IMR-90 (cell line): Measurements from ENCODE around the gene AJUBA. TPM values are rescaled to one million over a fixed set of nuclear protein-coding genes. Genes with fewer than 3 reads are reported as not detected.

Experiments
- ATAC-seq: fragments of 200-7000 bp; cut with Tn5 transposase; 2 replicates; pipeline ENCODE4 v1.9.1; 2020; ENCODE audit warnings: low read depth, mild to moderate bottlenecking, moderate library complexity
- BruUV-seq: library from RNA; stranded (reverse); fragments of 400-500 nt; replicated peaks from 2 replicates; lab custom pipeline; 2021; lab: Mats Ljungman, UMichigan
- CTCF ChIA-PET: fragments of 300-600 bp; formaldehyde crosslinking; extraction: SDS; loops from one replicate; lab custom pipeline; 2021; ENCODE audit warnings: antibody characterized with exemption; lab: Yijun Ruan, JAX
- POLR2A ChIA-PET: fragments of 300-600 bp; sonication (Branson Sonifier 250); formaldehyde crosslinking; loops from one replicate; lab custom pipeline; 2022; ENCODE audit warnings: antibody characterized with exemption; ENCODE audit not compliant: unreplicated experiment; lab: Charles Lee
- DNase-seq: peaks from one replicate; pipeline ENCODE4 v3.0.0; 2013
- H2AFZ ChIP-seq: replicated peaks from 2 replicates; pipeline ENCODE3; 2013; ENCODE audit warnings: low read length, mild to moderate bottlenecking; ENCODE audit not compliant: poor library complexity
- H2AK5ac ChIP-seq: 2 replicates; pipeline ENCODE4 v1.6.1; 2013; ENCODE audit warnings: low read depth, low read length, inconsistent platforms
- H2AK9ac ChIP-seq: replicated peaks from 2 replicates; pipeline ENCODE3; 2013; ENCODE audit warnings: mild to moderate bottlenecking, low read depth, low read length, moderate library complexity; ENCODE audit not compliant: poor library complexity
- H2BK120ac ChIP-seq: 2 replicates; pipeline ENCODE4 v1.6.1; 2013; ENCODE audit warnings: low read depth, low read length, inconsistent platforms
- H2BK15ac ChIP-seq: 3 replicates; pipeline ENCODE4 v1.6.1; 2013; ENCODE audit warnings: low read depth, low read length, inconsistent platforms
- H2BK20ac ChIP-seq: 2 replicates; pipeline ENCODE4 v1.6.1; 2013; ENCODE audit warnings: low read depth, mild to moderate bottlenecking, inconsistent platforms, low read length, moderate library complexity
- H2BK5ac ChIP-seq: 2 replicates; pipeline ENCODE4 v1.6.1; 2013; ENCODE audit warnings: mild to moderate bottlenecking, low read depth, low read length, inconsistent platforms; ENCODE audit not compliant: poor library complexity, severe bottlenecking
- H3K14ac ChIP-seq: replicated peaks from 2 replicates; pipeline ENCODE4 v1.6.1; 2013; ENCODE audit warnings: low read depth, low read length, inconsistent platforms
- H3K18ac ChIP-seq: 2 replicates; pipeline ENCODE4 v1.6.1; 2013; ENCODE audit warnings: low read depth, low read length, control low read depth
- H3K23ac ChIP-seq: 2 replicates; pipeline ENCODE4 v1.6.1; 2013; ENCODE audit warnings: low read depth, low read length, inconsistent platforms
- H3K27ac ChIP-seq: 2 replicates; pipeline ENCODE4 v1.5.1; 2013; ENCODE audit warnings: mild to moderate bottlenecking, control low read depth, low read length; ENCODE audit not compliant: insufficient read depth
- H3K27me3 ChIP-seq: 2 replicates; pipeline ENCODE4 v1.6.1; 2013; ENCODE audit warnings: low read length; ENCODE audit not compliant: control insufficient read depth, insufficient read depth
- H3K36me3 ChIP-seq: 2 replicates; pipeline ENCODE4 v1.6.1; 2013; ENCODE audit warnings: low read length, mixed read lengths; ENCODE audit not compliant: control insufficient read depth, insufficient read depth
- H3K4ac ChIP-seq: 2 replicates; pipeline ENCODE4 v1.6.1; 2013; ENCODE audit warnings: low read depth, low read length, inconsistent platforms
- H3K4me1 ChIP-seq: 2 replicates; pipeline ENCODE4 v1.6.1; 2013; ENCODE audit warnings: low read length, mixed read lengths; ENCODE audit not compliant: control insufficient read depth, insufficient read depth
- H3K4me2 ChIP-seq: 2 replicates; pipeline ENCODE4 v1.6.1; 2013; ENCODE audit warnings: low read depth, mild to moderate bottlenecking, control low read depth, low read length, moderate library complexity
- H3K4me3 ChIP-seq: 2 replicates; pipeline ENCODE4 v1.5.1; 2013; ENCODE audit warnings: low read depth, mild to moderate bottlenecking, control low read depth, low read length, moderate library complexity; ENCODE audit not compliant: insufficient read depth
- H3K56ac ChIP-seq: 2 replicates; pipeline ENCODE4 v1.6.1; 2013; ENCODE audit warnings: low read length, inconsistent platforms; ENCODE audit not compliant: insufficient read depth; ENCODE audit errors: extremely low read depth
- H3K79me1 ChIP-seq, 2 experiments: 2 replicates each; pipeline ENCODE4 v1.6.1; 2013; ENCODE audit warnings: low read length in 2 of 2, inconsistent platforms in 1 of 2, low read depth in 1 of 2
- H3K9ac ChIP-seq: 2 replicates; pipeline ENCODE4 v1.6.1; 2013; ENCODE audit warnings: low read depth, low read length, control low read depth
- H3K9me1 ChIP-seq: 2 replicates; pipeline ENCODE4 v1.6.1; 2013; ENCODE audit warnings: low read length, inconsistent platforms; ENCODE audit not compliant: insufficient read depth
- H3K9me3 ChIP-seq: 2 replicates; pipeline ENCODE4 v1.6.1; 2013; ENCODE audit warnings: low read length; ENCODE audit not compliant: control insufficient read depth, insufficient read depth
- H4K20me1 ChIP-seq: 2 replicates; pipeline ENCODE4 v1.6.1; 2013; ENCODE audit warnings: low read length, inconsistent platforms; ENCODE audit not compliant: insufficient read depth
- H4K5ac ChIP-seq: 2 replicates; pipeline ENCODE4 v1.6.1; 2013; ENCODE audit warnings: mild to moderate bottlenecking, low read depth, low read length, control low read depth
- H4K8ac ChIP-seq, 2 experiments: 2 replicates each; pipeline ENCODE4 v1.6.1; 2013; ENCODE audit warnings: low read depth in 2 of 2, low read length in 2 of 2, control low read depth in 1 of 2, inconsistent platforms in 1 of 2
- H4K91ac ChIP-seq: 2 replicates; pipeline ENCODE4 v1.6.1; 2013; ENCODE audit warnings: low read depth, low read length, inconsistent platforms; ENCODE audit not compliant: insufficient read depth
- BHLHE40 ChIP-seq: fragments of 150-350 bp; IDR thresholded peaks from 2 replicates; pipeline ENCODE4 v1.6.1; 2016; ENCODE audit warnings: mild to moderate bottlenecking, low read depth, low read length
- CEBPB ChIP-seq: IDR thresholded peaks from 2 replicates; pipeline ENCODE4 v1.6.1; 2012; ENCODE audit warnings: low read depth, low read length, improper control_type of control experiment
- MAFK ChIP-seq: IDR thresholded peaks from 2 replicates; pipeline ENCODE4 v1.6.1; 2012; ENCODE audit warnings: low read depth, low read length, improper control_type of control experiment
- MAZ ChIP-seq: IDR thresholded peaks from 2 replicates; pipeline ENCODE4 v1.6.1; 2012; ENCODE audit warnings: low read depth, mild to moderate bottlenecking, low read length, improper control_type of control experiment, moderate library complexity, borderline replicate concordance
- MXI1 ChIP-seq: IDR thresholded peaks from 2 replicates; pipeline ENCODE4 v1.6.1; 2012; ENCODE audit warnings: low read depth, mild to moderate bottlenecking, low read length, moderate library complexity, borderline replicate concordance
- NFE2L2 ChIP-seq: fragments of 150-350 bp; IDR thresholded peaks from 2 replicates; pipeline ENCODE4 v1.6.1; 2016; ENCODE audit warnings: low read depth, mild to moderate bottlenecking, low read length
- POLR2A ChIP-seq: IDR thresholded peaks from 2 replicates; pipeline ENCODE4 v1.6.1; 2012; ENCODE audit warnings: mild to moderate bottlenecking, low read depth, low read length
- RAD21 ChIP-seq: IDR thresholded peaks from 2 replicates; pipeline ENCODE4 v1.6.1; 2012; ENCODE audit warnings: low read length, improper control_type of control experiment
- RCOR1 ChIP-seq: IDR thresholded peaks from 2 replicates; pipeline ENCODE4 v1.6.1; 2012; ENCODE audit warnings: mild to moderate bottlenecking, low read length, improper control_type of control experiment; ENCODE audit not compliant: insufficient replicate concordance
- RFX5 ChIP-seq: IDR thresholded peaks from 2 replicates; pipeline ENCODE4 v1.8.0; 2012; ENCODE audit warnings: low read depth, mild to moderate bottlenecking, low read length, moderate library complexity
- SMC3 ChIP-seq: fragments of 150-350 bp; IDR thresholded peaks from 2 replicates; pipeline ENCODE4 v1.6.1; 2016; ENCODE audit warnings: low read depth, mild to moderate bottlenecking, antibody characterized with exemption, low read length, moderate library complexity
- WGBS, 2 experiments: methylation state at CpG; one replicate each; pipeline versions ENCODE4 v1.1.5 to v1.1.7; 2013; ENCODE audit warnings: missing lambda C conversion rate in 2 of 2; ENCODE audit not compliant: insufficient read length in 1 of 2; ENCODE audit errors: extremely low coverage in 2 of 2; 5-methylcytosine and 5-hydroxymethylcytosine counted together
- dilution Hi-C: fragments of 300-500 bp; cut with HindIII; formaldehyde crosslinking; loops from one replicate; pipeline ENCODE4 v1.14.3; 2018; ENCODE audit warnings: low sequenced_read_pairs; ENCODE audit not compliant: unreplicated experiment
- in situ Hi-C: fragments of 300-500 bp; cut with MboI; formaldehyde crosslinking; loops from 3 replicates; pipeline ENCODE4 v1.14.3; 2019; ENCODE audit warnings: low sequenced_read_pairs, inconsistent platforms, mixed read lengths
- intact Hi-C: fragments of 100-400 bp; cut with micrococcal nuclease; formaldehyde crosslinking; loops from 2 replicates; pipeline ENCODE4 v1.10.0; 2022
- polyA plus RNA-seq, 3 experiments: library from polyadenylated mRNA; depleted of rRNA; stranded (reverse); fragments of >200 nt; gene quantifications; 2 replicates each; pipeline ENCODE4 v1.2.3, GENCODE V29; 2012; ENCODE audit warnings: low replicate concordance in 1 of 3
- total RNA-seq: library from RNA; depleted of rRNA; stranded (reverse); fragments of >200 nt; gene quantifications from 2 replicates; pipeline ENCODE4 v1.2.3, GENCODE V29; 2012
- TF ChIP-seq, protein P1 (sequence below): fragments of 150-350 bp; IDR thresholded peaks from 2 replicates; pipeline ENCODE4 v1.6.1; 2017; ENCODE audit warnings: mild to moderate bottlenecking, antibody characterized with exemption, low read length, low read depth
- TF ChIP-seq, protein P2 (sequence below): conservative IDR thresholded peaks from 2 replicates; pipeline ENCODE4 v1.5.1; 2012; ENCODE audit warnings: mild to moderate bottlenecking, low read depth, low read length, improper control_type of control experiment
- TF ChIP-seq, protein P3 (sequence below): fragments of 150-350 bp; IDR thresholded peaks from 2 replicates; pipeline ENCODE4 v1.6.1; 2016; ENCODE audit warnings: low read depth, mild to moderate bottlenecking, low read length, moderate library complexity, borderline replicate concordance

AJUBA gene
- total and polyA plus RNA-seq, 2 of the 4 experiments (the other 2 are of a cell fraction), result 46.4 to 67.6 TPM

GRCh38 chr14:22981876-22982476, 375 bp downstream of the AJUBA start:
- peak overlapping the region; percentile 79 for H2AFZ ChIP-seq
- H4K5ac ChIP-seq, result peak overlapping the region; percentile 31
- dilution Hi-C loops, result no loop called here
- peak overlapping the region; percentile 87 for H3K4me3 ChIP-seq
- peak overlapping the region; percentile 26; the same call in 1 of the 2 replicates for H2BK120ac ChIP-seq
- H3K56ac ChIP-seq, result peak overlapping the region; percentile 98; the same call in 1 of the 2 replicates
- H4K91ac ChIP-seq, result peak overlapping the region; percentile 92
- no peak overlapping the region for H2BK15ac ChIP-seq
- peak overlapping the region in 1 of 2 experiments; percentile 94; a peak in 2 of 4 replicates for H4K8ac ChIP-seq
- in situ Hi-C loops, result no loop called here
- peak overlapping the region; percentile 98 for H3K4ac ChIP-seq
- no peaks in the 10 kb centered on the region for H3K9me3 ChIP-seq
- H2AK5ac ChIP-seq, result peak overlapping the region; percentile 88
- ChIA-PET CTCF (interaction anchor here (1.1 to 1.3 kb wide), 2 partner anchors 53 to 159 kb away, joined by 3 to 4 read pairs; partner anchors contain the start of gene PRMT5), POLR2A (interaction anchor here (0.6 to 2.4 kb wide), 3 partner anchors 9 to 52 kb away, joined by 3 to 10 read pairs (median 5); no protein-coding TSS in a partner anchor)
- peak overlapping the region; percentile 90 for H3K9ac ChIP-seq
- H2BK20ac ChIP-seq, result no peak overlapping the region
- H3K9me1 ChIP-seq, result peaks cover 5% of the 10 kb centered on the region; the same call in 1 of the 2 replicates
- H3K18ac ChIP-seq, result peak overlapping the region; percentile 50
- peak overlapping the region; percentile 97 for H3K14ac ChIP-seq
- peaks cover 26% of the 10 kb centered on the region for H3K4me1 ChIP-seq
- peaks cover 14% of the 10 kb centered on the region for H3K36me3 ChIP-seq
- no peaks in the 10 kb centered on the region for H3K27me3 ChIP-seq
- H3K4me2 ChIP-seq, result peak overlapping the region; percentile 43
- H3K27ac ChIP-seq, result peak overlapping the region; percentile 93
- BruUV-seq, result no TSS peak
- ATAC-seq (no peak), DNase-seq (no peak)
- H3K23ac ChIP-seq, result peak overlapping the region; percentile 63; the same call in 1 of the 2 replicates
- intact Hi-C loops, result loop anchor here (2.0 to 10.0 kb wide), 6 partner anchors 53 to 595 kb away; partner anchors contain the start of genes LRP10, MMP14, PRMT5 and SLC7A8
- peaks cover 15 to 52% of the 10 kb centered on the region in 2 experiments; a peak in 3 of 4 replicates for H3K79me1 ChIP-seq
- peak overlapping the region; percentile 98 for H2AK9ac ChIP-seq
- 0% methylated on average over 16 of the region's 51 CpGs; no CpG with 5 or more reads in 1 of the 2 experiments for whole genome bisulfite sequencing, 2 experiments
- H4K20me1 ChIP-seq, result peaks cover 19% of the 10 kb centered on the region
- peak overlapping the region; percentile 96 for H2BK5ac ChIP-seq
- TF ChIP-seq, protein P1, sequence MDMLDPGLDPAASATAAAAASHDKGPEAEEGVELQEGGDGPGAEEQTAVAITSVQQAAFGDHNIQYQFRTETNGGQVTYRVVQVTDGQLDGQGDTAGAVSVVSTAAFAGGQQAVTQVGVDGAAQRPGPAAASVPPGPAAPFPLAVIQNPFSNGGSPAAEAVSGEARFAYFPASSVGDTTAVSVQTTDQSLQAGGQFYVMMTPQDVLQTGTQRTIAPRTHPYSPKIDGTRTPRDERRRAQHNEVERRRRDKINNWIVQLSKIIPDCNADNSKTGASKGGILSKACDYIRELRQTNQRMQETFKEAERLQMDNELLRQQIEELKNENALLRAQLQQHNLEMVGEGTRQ, result no peak
- TF ChIP-seq RAD21 (no peak), MXI1 (no peak), SMC3 (no peak), MAZ (no peak), RFX5 (no peak), BHLHE40 (no peak), RCOR1 (no peak), CEBPB (no peak), MAFK (no peak), NFE2L2 (no peak), POLR2A (no peak)
- TF ChIP-seq, protein P2, sequence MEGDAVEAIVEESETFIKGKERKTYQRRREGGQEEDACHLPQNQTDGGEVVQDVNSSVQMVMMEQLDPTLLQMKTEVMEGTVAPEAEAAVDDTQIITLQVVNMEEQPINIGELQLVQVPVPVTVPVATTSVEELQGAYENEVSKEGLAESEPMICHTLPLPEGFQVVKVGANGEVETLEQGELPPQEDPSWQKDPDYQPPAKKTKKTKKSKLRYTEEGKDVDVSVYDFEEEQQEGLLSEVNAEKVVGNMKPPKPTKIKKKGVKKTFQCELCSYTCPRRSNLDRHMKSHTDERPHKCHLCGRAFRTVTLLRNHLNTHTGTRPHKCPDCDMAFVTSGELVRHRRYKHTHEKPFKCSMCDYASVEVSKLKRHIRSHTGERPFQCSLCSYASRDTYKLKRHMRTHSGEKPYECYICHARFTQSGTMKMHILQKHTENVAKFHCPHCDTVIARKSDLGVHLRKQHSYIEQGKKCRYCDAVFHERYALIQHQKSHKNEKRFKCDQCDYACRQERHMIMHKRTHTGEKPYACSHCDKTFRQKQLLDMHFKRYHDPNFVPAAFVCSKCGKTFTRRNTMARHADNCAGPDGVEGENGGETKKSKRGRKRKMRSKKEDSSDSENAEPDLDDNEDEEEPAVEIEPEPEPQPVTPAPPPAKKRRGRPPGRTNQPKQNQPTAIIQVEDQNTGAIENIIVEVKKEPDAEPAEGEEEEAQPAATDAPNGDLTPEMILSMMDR, result no peak
- TF ChIP-seq, protein P3, sequence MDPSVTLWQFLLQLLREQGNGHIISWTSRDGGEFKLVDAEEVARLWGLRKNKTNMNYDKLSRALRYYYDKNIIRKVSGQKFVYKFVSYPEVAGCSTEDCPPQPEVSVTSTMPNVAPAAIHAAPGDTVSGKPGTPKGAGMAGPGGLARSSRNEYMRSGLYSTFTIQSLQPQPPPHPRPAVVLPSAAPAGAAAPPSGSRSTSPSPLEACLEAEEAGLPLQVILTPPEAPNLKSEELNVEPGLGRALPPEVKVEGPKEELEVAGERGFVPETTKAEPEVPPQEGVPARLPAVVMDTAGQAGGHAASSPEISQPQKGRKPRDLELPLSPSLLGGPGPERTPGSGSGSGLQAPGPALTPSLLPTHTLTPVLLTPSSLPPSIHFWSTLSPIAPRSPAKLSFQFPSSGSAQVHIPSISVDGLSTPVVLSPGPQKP, result no peak
